HG03066 (cell line): ENCODE results near the gene SERPINE1.
"Not testable (repeated sequence)": the region's sequence is repeated elsewhere in the genome, so short reads cannot be mapped to it uniquely, and the experiment has no call there.

Experiments
- ATAC-seq: cut with Tn5 transposase; IDR thresholded peaks from one replicate; pipeline ENCODE4 v1.9.1; 2021; ENCODE audit warnings: low read depth; ENCODE audit not compliant: unreplicated experiment

Gene SERPINE1

GRCh38 chr7:101126651-101127459, at the start of gene SERPINE1:
Gene SERPINE1 (plus strand): TSS chr7:101127104. CDS start chr7:101128394, 1,290 bp downstream.
- ATAC-seq, result no peak

GRCh38 chr7:101077303-101078086, 49.4 kb upstream of the SERPINE1 start:
- peak; percentile 68 for ATAC-seq

- no peak for ATAC-seq
Observed at GRCh38 chr7:101081432-101081831, 45.5 kb upstream of the SERPINE1 start.

- ATAC-seq, result no peak
Observed at GRCh38 chr7:101084865-101085161, 42.1 kb upstream of the SERPINE1 start.

DNA sequence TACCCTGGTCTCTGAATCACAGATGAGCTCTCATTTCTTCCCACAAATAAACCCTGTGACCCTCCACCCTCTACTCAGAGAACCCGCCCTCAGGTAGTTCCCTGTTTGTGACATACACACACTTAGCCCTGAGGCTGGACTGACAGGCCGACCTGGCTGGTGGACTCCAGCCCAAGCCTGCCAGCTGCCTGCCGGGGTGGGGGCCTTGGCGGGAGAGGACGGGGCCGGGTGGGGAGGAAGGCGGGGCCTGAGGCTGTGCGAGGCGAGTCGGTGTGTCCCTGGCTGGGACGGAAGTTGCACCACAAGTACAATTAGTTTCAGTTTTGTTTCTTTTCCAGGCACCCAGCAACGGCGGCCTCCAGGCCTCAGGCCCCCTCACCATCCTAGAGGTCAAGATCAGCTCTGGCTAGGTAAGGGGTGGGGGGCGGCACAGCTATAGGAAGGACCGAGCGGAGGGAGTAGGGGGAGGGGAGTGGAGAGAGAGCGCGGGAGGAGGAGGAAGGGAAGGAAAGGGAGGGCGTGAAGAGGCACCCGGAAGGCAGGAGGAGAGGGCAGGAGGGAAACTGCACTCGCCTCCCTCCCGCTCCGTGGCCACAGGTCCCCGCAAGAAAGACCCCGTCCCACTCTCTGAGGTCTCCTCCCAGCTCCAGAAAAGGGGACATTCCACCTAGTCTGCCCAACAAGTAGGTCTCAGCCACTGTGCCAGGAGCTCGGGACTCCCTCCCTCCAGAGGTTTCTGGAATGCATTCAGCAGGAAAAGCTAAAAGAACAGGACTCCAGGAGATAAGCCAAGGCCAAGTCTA, 41.5 kb upstream of the SERPINE1 start, which contains the start of gene TRIM56:
TRIM56 (plus strand) TSS at position 320 of the 803 bp plus-strand sequence. CDS start 1,832 bp downstream, outside the sequence.
- ATAC-seq, result peak; percentile 90

GRCh38 chr7:101087334-101088068, 39.4 kb upstream of the SERPINE1 start:
- ATAC-seq, result no peak

DNA sequence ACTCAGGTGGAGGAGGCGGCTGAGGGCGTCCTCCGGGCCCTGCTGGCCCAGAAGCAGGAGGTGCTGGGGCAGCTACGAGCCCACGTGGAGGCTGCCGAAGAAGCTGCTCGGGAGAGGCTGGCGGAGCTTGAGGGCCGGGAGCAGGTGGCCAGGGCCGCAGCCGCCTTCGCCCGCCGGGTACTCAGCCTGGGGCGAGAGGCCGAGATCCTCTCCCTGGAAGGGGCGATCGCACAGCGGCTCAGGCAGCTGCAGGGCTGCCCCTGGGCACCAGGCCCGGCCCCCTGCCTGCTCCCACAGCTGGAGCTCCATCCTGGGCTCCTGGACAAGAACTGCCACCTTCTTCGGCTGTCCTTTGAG, 38.9 kb upstream of the SERPINE1 start:
- no peak for ATAC-seq

- ATAC-seq, result no peak
Observed at GRCh38 chr7:101088858-101089529, 37.9 kb upstream of the SERPINE1 start.

- ATAC-seq, result no peak
Observed at GRCh38 chr7:101089876-101090275, 37.0 kb upstream of the SERPINE1 start.

DNA sequence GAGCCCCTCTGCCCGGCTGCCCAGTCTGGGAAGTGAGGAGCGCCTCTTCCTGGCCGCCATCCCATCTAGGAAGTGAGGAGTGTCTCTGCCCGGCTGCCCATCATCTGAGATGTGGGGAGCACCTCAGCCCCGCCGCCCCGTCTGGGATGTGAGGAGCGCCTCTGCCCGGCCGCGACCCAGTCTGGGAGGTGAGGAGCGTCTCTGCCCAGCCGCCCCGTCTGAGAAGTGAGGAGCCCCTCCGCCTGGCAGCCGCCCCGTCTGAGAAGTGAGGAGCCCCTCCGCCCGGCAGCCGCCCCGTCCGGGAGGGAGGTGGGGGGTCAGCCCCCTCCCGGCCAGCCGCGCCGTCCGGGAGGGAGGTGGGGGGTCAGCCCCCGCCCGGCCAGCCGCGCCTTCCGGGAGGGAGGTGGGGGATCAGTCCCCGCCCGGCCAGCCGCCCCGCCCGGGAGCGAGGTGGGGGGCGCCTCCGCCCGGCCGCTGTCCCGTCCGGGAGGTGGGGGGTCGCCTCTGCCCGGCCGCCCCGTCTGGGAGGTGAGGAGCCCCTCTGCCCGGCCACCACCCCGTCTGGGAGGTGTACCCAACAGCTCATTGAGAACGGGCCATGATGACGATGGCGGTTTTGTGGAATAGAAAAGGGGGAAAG, 34.5 kb upstream of the SERPINE1 start:
- not testable (repeated sequence) for ATAC-seq

DNA sequence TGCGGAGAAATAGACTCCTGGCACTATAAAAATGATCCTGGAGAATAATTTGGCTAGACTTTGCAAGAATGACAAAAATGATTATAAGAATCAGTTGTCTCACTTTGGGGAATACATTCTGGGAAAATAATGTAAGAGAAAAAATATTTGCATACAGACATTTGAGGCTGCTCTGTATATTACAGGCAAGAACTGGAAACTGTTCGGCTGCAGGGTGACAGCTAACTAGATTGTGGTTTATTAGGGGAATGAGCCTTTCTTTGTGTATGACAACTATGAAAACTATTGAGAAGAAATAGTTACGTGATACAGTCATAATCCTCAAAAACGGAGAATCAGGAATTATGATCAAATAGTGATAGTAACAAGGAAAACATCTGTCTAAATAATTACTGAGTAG, 33.0 kb upstream of the SERPINE1 start:
- no peak for ATAC-seq

DNA sequence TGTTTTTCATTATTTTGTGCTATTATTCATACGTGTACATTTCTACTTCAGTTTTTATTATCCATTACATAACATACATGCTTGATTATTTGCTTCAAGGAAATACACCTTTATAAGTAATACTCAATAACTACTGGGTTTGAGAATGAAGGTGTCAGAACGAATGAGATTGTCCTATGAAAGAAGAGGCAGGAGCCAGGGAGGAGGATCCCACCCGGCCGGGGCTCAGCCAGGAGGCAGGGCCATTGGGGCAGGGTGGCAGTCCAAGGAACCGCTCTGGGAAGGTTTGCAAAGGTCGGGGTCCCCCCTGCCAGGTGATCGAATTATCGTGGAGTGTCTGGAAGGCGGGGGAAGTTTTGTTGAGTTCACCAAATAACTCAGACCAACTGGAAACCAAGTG, 32.5 kb upstream of the SERPINE1 start:
- no peak for ATAC-seq

DNA sequence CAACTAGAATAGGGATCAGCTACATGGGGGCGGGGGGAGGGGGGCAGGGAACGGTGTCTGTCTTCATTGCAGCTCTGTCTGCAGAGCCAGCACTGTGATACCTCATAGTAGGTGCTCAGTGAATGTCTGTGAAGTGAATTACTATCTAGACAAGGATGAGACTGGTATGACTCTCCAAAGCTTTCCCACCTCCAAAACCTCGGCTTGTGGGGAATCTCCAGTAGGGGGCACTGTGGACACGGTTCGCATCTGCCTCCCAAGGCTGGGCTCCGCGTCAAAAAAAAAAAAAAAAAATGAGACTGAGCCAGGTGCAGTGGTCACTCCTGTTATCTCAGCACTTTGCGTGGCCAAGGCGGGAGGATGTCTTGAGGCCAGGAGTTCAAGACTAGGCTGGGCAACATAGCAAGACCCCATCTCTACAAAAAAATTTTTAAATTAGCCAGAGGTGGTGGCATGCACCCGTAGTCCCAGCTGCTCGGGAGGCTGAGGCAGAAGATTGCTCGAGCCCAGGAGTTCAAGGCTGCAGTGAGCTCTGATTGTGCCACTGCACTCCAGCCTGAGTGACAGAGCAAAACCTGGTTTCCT, 32.0 kb upstream of the SERPINE1 start:
- no peak for ATAC-seq

DNA sequence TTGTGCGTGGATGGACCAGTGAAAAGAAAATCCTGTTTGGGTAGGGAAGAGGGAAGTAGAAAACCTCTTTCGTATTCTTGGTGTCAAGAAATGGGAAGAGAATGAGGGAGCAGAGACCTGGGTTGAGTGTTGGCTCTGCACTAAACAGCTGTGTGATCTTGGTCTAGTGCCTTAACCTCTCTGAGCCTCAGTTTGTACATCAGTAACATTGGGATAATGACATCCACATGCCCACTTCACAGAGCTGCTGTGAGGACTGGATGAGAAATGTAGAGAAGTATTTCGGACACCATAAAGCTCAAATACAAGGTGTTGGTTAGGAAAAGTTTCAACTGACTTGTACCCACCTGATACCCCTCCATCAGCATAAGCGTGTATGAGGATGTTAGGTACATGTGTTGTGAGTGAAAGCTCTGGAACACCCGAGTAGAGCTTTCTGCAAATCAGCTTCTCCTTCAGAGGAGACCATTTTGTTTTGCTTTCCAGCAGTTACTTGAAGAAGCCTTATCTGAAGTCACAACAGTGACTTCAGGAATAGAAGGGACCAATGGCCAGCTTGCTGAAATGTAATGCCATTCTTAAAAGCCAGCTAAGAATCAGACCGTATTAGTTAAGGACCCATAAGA, 30.5 kb upstream of the SERPINE1 start:
- no peak for ATAC-seq

- ATAC-seq, result no peak
Observed at GRCh38 chr7:101096957-101097347, 30.0 kb upstream of the SERPINE1 start.

DNA sequence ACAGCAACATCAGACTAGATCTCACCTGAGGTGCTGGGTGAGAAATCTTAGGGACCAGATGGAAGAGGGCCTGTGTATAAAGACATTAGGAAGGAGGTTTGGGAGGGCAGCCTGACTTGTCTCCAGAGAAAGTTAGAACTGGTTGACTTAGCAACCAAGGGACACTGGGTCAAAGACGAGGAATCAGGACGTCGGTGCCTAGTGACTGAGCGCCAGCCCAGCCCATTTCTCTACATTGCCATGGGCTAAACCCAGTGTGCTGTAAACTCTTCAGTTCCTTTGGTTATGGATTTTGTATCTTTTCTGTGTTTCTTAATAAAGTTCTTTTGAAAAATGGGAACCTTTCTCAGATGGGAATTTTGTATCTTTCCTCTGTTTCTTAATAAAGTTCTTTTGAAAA, 29.3 kb upstream of the SERPINE1 start:
- ATAC-seq, result no peak

- no peak for ATAC-seq
Observed at GRCh38 chr7:101099969-101100781, 26.7 kb upstream of the SERPINE1 start.
